ENCODE measurements around the gene USP25. TPM values are rescaled to one million over a fixed set of nuclear protein-coding genes. Genes with fewer than 3 reads are reported as not detected.
"Not testable (repeated sequence)": the region's sequence is repeated elsewhere in the genome, so short reads cannot be mapped to it uniquely, and the experiment has no call there.

The USP25 gene
- total RNA-seq, 1 donor = 33.7 TPM

- peak overlapping the region; percentile 81 for H3K4me3 ChIP-seq (ENCODE audit: low read depth, low read length)
- DNase-seq (ENCODE audit: low read depth) = no peak
- no peak for TF ChIP-seq CTCF (IDR thresholded peaks at IDR 0.05; ENCODE audit: insufficient read depth, low read depth, low read length)
These were observed 881 bp downstream of the USP25 start for GRCh38 chr21:15730484-15731242.

GRCh38 chr21:15731243-15731613, 1.4 kb downstream of the USP25 start:
- TF ChIP-seq CTCF (IDR thresholded peaks at IDR 0.05; ENCODE audit: insufficient read depth, low read depth, low read length) = no peak
- peak; percentile 13 for DNase-seq (ENCODE audit: low read depth)

GRCh38 chr21:15732290-15732995, 2.7 kb downstream of the USP25 start:
- no peak for TF ChIP-seq CTCF (IDR thresholded peaks at IDR 0.05; ENCODE audit: insufficient read depth, low read depth, low read length)
- peak overlapping the region; percentile 81 for H3K4me3 ChIP-seq (ENCODE audit: low read depth, low read length)
- DNase-seq (ENCODE audit: low read depth) = peak; percentile 74

More at GRCh38 chr21:15731243-15731613, 1.4 kb downstream of the USP25 start:
- H3K4me3 ChIP-seq (ENCODE audit: low read depth, low read length) = peak overlapping the region; percentile 81

GRCh38 chr21:15732996-15733329, 3.2 kb downstream of the USP25 start:
- DNase-seq (ENCODE audit: low read depth) = no peak
- peak overlapping the region; percentile 81 for H3K4me3 ChIP-seq (ENCODE audit: low read depth, low read length)
- TF ChIP-seq CTCF (IDR thresholded peaks at IDR 0.05; ENCODE audit: insufficient read depth, low read depth, low read length) = no peak

- no peak for TF ChIP-seq CTCF (IDR thresholded peaks at IDR 0.05; ENCODE audit: insufficient read depth, low read depth, low read length)
- H3K4me3 ChIP-seq (ENCODE audit: low read depth, low read length) = no peak overlapping the region
- peak; percentile 51 for DNase-seq (ENCODE audit: low read depth)
These were observed 5.6 kb downstream of the USP25 start for GRCh38 chr21:15735409-15735808.

- peak; percentile 50 for DNase-seq (ENCODE audit: low read depth)
- peak overlapping the region; percentile 19 for H3K4me3 ChIP-seq (ENCODE audit: low read depth, low read length)
These were observed 6.1 kb downstream of the USP25 start for GRCh38 chr21:15735931-15736330.

GRCh38 chr21:15738779-15739178, 9.0 kb downstream of the USP25 start:
- DNase-seq (ENCODE audit: low read depth); H3K4me3 ChIP-seq (ENCODE audit: low read depth, low read length): not testable (repeated sequence)

GRCh38 chr21:15740383-15740782, 10.6 kb downstream of the USP25 start:
- no peak for DNase-seq (ENCODE audit: low read depth)
- no peak overlapping the region for H3K4me3 ChIP-seq (ENCODE audit: low read depth, low read length)
- no peak for TF ChIP-seq CTCF (IDR thresholded peaks at IDR 0.05; ENCODE audit: insufficient read depth, low read depth, low read length)

Measured in fibroblast of villous mesenchyme (primary cell).